Prostate gland (tissue), 2 donors: ENCODE results near the gene PCDHGA6. TPM values are rescaled to one million over a fixed set of nuclear protein-coding genes. Genes with fewer than 3 reads are reported as not detected.
"Not testable (repeated sequence)": the region's sequence is repeated elsewhere in the genome, so short reads cannot be mapped to it uniquely, and the experiment has no call there.

Experiments used
- DNase-seq: peaks from one replicate; pipeline ENCODE4 v3.0.0-alpha.2; 2019; ENCODE audit warnings: low spot score
- H3K27ac ChIP-seq, 2 donors: fragments of 200-600 bp; sonication (generic); 2 replicates each; pipeline ENCODE4 v1.5.1; 2017 to 2019
- H3K27me3 ChIP-seq: fragments of 200-600 bp; sonication (generic); replicated peaks from 2 replicates; pipeline ENCODE4 v1.5.1; 2019; ENCODE audit not compliant: insufficient read depth
- H3K36me3 ChIP-seq, 2 donors: fragments of 200-600 bp; sonication (generic); 1 replicate in 1 of 2; 2 replicates in 1 of 2; pipeline versions ENCODE4 v1.5.1 to v1.8.1; 2017 to 2019
- H3K4me1 ChIP-seq: fragments of 200-600 bp; sonication (generic); replicated peaks from 2 replicates; pipeline ENCODE4 v1.5.1; 2019
- H3K4me3 ChIP-seq, 2 donors: fragments of 200-600 bp; sonication (generic); 2 replicates each; pipeline ENCODE4 v1.5.1; 2017 to 2019
- H3K9me3 ChIP-seq: fragments of 200-600 bp; sonication (generic); 2 replicates; pipeline ENCODE4 v1.5.1; 2017
- POLR2A ChIP-seq: fragments of 450-650 bp; IDR thresholded peaks from one replicate; pipeline ENCODE4 v1.6.1; 2016; ENCODE audit warnings: antibody characterized with exemption, mild to moderate bottlenecking
- POLR2AphosphoS5 ChIP-seq: sonication (generic); formaldehyde crosslinking; IDR thresholded peaks from one replicate; pipeline ENCODE4 v1.6.1; 2017; ENCODE audit warnings: antibody characterized with exemption
- WGBS: methylation state at CpG from one replicate; pipeline ENCODE4 v1.1.5; 2018; 5-methylcytosine and 5-hydroxymethylcytosine counted together
- intact Hi-C: fragments of 100-400 bp; cut with DNase I; formaldehyde crosslinking; loops from one replicate; pipeline ENCODE4 v1.14.2; 2022
- total RNA-seq, 2 donors: library from RNA; depleted of rRNA; stranded (reverse); fragments of >200 nt; gene quantifications; one replicate each; pipeline ENCODE4 v1.1.0, GENCODE V29; 2016
- TF ChIP-seq, protein P1 (sequence below), 4 experiments: fragments of 200-600 bp in 2 of 4; fragments of 450-650 bp in 2 of 4; sonication (generic) in 2 of 4; IDR thresholded peaks; 1 replicate in 3 of 4; 2 replicates in 1 of 4; pipeline ENCODE4 v1.5.1; 2016 to 2019; ENCODE audit warnings: antibody characterized with exemption in 4 of 4, mild to moderate bottlenecking in 2 of 4, moderate library complexity in 2 of 4

The PCDHGA6 gene
- total RNA-seq, 2 donors from 2014 or later = 2.0 to 8.4 TPM

- H3K27ac ChIP-seq, intact Hi-C loops, H3K36me3 ChIP-seq, H3K27me3 ChIP-seq, H3K9me3 ChIP-seq, H3K4me3 ChIP-seq, H3K4me1 ChIP-seq, DNase-seq: not testable (repeated sequence)
- TF ChIP-seq, protein P1, sequence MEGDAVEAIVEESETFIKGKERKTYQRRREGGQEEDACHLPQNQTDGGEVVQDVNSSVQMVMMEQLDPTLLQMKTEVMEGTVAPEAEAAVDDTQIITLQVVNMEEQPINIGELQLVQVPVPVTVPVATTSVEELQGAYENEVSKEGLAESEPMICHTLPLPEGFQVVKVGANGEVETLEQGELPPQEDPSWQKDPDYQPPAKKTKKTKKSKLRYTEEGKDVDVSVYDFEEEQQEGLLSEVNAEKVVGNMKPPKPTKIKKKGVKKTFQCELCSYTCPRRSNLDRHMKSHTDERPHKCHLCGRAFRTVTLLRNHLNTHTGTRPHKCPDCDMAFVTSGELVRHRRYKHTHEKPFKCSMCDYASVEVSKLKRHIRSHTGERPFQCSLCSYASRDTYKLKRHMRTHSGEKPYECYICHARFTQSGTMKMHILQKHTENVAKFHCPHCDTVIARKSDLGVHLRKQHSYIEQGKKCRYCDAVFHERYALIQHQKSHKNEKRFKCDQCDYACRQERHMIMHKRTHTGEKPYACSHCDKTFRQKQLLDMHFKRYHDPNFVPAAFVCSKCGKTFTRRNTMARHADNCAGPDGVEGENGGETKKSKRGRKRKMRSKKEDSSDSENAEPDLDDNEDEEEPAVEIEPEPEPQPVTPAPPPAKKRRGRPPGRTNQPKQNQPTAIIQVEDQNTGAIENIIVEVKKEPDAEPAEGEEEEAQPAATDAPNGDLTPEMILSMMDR (IDR thresholded peaks at IDR 0.05) = peak in 3 of 4 experiments; percentile 12 to 53 (median 46)
- 9% methylated on average over 18 of the region's 40 CpGs for WGBS
Measured at GRCh38 chr5:141387557-141388311, 14.0 kb downstream of the PCDHGA6 start, which contains the start of gene PCDHGB4. Gene PCDHGB4 (plus strand): TSS chr5:141387698. CDS start chr5:141387885, 187 bp downstream.

DNA sequence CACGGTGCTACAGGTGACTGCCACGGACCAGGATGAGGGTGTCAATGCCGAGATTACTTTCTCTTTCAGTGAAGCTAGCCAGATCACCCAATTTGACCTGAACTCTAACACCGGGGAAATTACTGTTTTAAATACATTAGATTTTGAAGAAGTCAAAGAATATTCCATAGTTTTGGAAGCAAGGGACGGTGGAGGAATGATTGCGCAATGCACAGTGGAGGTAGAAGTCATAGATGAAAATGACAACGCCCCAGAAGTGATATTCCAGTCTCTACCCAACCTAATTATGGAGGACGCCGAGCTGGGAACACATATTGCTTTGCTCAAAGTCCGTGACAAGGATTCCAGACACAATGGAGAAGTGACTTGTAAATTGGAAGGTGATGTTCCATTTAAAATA is 15.0 kb downstream of the PCDHGA6 start:
- intact Hi-C loops = no loop called here
- H3K27me3 ChIP-seq = peaks cover 4% of the 10 kb centered on the region
- H3K9me3 ChIP-seq = no peaks in the 10 kb centered on the region
- H3K36me3 ChIP-seq = no peaks in the 10 kb centered on the region
- DNase-seq = no peak
- H3K4me3 ChIP-seq = no peak overlapping the region
- TF ChIP-seq POLR2A (no peak), POLR2AphosphoS5 (no peak)
- TF ChIP-seq, protein P1 (IDR thresholded peaks at IDR 0.05) = no peak
- WGBS = 42% methylated on average over 10 of the region's 10 CpGs
- no peaks in the 10 kb centered on the region for H3K4me1 ChIP-seq
- no peak overlapping the region for H3K27ac ChIP-seq

DNA sequence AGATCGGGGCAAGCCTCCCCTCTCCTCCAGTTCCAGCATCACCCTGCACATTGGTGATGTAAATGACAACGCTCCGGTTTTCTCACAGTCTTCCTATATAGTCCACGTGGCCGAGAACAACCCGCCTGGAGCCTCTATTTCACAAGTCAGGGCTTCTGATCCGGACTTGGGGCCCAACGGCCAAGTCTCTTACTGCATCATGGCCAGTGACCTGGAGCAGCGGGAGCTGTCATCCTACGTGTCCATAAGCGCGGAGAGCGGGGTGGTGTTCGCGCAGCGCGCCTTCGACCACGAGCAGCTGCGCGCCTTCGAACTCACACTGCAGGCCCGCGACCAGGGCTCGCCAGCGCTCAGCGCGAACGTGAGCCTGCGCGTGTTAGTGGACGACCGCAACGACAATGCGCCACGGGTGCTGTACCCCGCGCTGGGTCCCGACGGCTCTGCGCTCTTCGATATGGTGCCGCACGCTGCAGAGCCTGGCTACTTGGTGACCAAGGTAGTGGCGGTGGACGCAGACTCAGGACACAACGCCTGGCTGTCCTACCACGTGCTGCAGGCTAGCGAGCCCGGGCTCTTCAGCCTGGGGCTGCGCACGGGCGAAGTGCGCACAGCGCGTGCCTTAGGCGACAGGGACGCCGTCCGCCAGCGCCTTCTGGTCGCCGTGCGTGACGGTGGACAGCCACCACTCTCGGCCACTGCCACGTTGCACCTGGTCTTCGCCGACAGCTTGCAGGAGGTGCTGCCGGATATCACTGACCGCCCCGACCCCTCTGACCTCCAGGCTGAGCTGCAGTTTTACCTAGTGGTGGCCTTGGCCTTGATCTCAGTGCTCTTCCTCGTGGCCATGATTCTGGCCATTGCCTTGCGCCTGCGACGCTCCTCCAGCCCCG is 15.7 kb downstream of the PCDHGA6 start:
- 35% methylated on average over 77 of the region's 77 CpGs for WGBS
- H3K9me3 ChIP-seq = no peaks in the 10 kb centered on the region
- intact Hi-C loops = no loop called here
- peaks cover 4% of the 10 kb centered on the region for H3K27me3 ChIP-seq
- H3K4me3 ChIP-seq = no peak overlapping the region
- TF ChIP-seq POLR2AphosphoS5 (no peak), POLR2A (no peak)
- TF ChIP-seq, protein P1 (IDR thresholded peaks at IDR 0.05) = no peak
- H3K4me1 ChIP-seq = no peaks in the 10 kb centered on the region
- no peaks in the 10 kb centered on the region for H3K36me3 ChIP-seq
- no peak for DNase-seq
- no peak overlapping the region for H3K27ac ChIP-seq

GRCh38 chr5:141392429-141393198 is 18.9 kb downstream of the PCDHGA6 start, which contains the start of gene PCDHGA8:
Gene PCDHGA8 (plus strand): TSS chr5:141392633. CDS start chr5:141392814, 181 bp downstream.
- Histone ChIP-seq H3K36me3 (no peaks in the 10 kb centered on the region), H3K27ac (no peak within 1 kb of the TSS), H3K4me1 (no peaks in the 10 kb centered on the region), H3K27me3 (peaks cover 6% of the 10 kb centered on the region), H3K4me3 (no peak within 1 kb of the TSS), H3K9me3 (no peaks in the 10 kb centered on the region)
- WGBS = 26% methylated on average over 38 of the region's 38 CpGs
- no peak for DNase-seq
- intact Hi-C loops = no loop called here
- TF ChIP-seq, protein P1 (IDR thresholded peaks at IDR 0.05) = no peak
- TF ChIP-seq POLR2AphosphoS5 (no peak), POLR2A (no peak)
